Activated CD4-positive, alpha-beta memory T cell treated with anti-CD3 and anti-CD28 coated beads, Interleukin-2, amount 10 ng/mL, durations not matched to agents 7 days and 5 days (primary cell): ENCODE measurements around the gene ZCCHC10. TPM values are rescaled to one million over a fixed set of nuclear protein-coding genes. Genes with fewer than 3 reads are reported as not detected.
A peak's percentile ranks its signal among the peaks of the same experiment; 100 is the strongest.
"Not testable (repeated sequence)": the region's sequence is repeated elsewhere in the genome, so short reads cannot be mapped to it uniquely, and the experiment has no call there.

Experiments
- CTCF ChIA-PET: fragments of 350-600 bp; sonication (Branson Sonifier 250); formaldehyde crosslinking; loops from one replicate; lab custom pipeline; 2021; ENCODE audit warnings: antibody characterized with exemption, inconsistent platforms; lab: Charles Lee
- POLR2A ChIA-PET: fragments of 350-600 bp; sonication (Branson Sonifier 250); formaldehyde crosslinking; loops from one replicate; lab custom pipeline; 2021; ENCODE audit warnings: antibody characterized with exemption; lab: Charles Lee
- DNase-seq: peaks from one replicate; pipeline ENCODE4 v3.0.0-alpha.2; 2020
- H3K27ac Mint-ChIP-seq: one replicate; pipeline ENCODE4 v1.8.0; 2021; ENCODE audit warnings: mild to moderate bottlenecking, mixed read lengths
- H3K27me3 Mint-ChIP-seq: one replicate; pipeline ENCODE4 v1.8.0; 2021; ENCODE audit warnings: mixed read lengths
- H3K36me3 Mint-ChIP-seq: one replicate; pipeline ENCODE4 v1.8.0; 2021; ENCODE audit warnings: low read depth, mixed read lengths
- H3K4me1 Mint-ChIP-seq: one replicate; pipeline ENCODE4 v1.8.0; 2021; ENCODE audit warnings: mixed read lengths
- H3K4me3 Mint-ChIP-seq: one replicate; pipeline ENCODE4 v1.8.0; 2021; ENCODE audit warnings: mild to moderate bottlenecking, mixed read lengths
- H3K9me3 Mint-ChIP-seq: one replicate; pipeline ENCODE4 v1.8.0; 2021; ENCODE audit warnings: mixed read lengths
- total RNA-seq, 2 experiments: library from RNA; stranded (reverse); gene quantifications; one replicate each; pipeline ENCODE4 v1.2.3, GENCODE V29; 2021

Gene ZCCHC10
- total RNA-seq, 2 experiments from 2014 or later: 27.9 to 28.0 TPM

DNA sequence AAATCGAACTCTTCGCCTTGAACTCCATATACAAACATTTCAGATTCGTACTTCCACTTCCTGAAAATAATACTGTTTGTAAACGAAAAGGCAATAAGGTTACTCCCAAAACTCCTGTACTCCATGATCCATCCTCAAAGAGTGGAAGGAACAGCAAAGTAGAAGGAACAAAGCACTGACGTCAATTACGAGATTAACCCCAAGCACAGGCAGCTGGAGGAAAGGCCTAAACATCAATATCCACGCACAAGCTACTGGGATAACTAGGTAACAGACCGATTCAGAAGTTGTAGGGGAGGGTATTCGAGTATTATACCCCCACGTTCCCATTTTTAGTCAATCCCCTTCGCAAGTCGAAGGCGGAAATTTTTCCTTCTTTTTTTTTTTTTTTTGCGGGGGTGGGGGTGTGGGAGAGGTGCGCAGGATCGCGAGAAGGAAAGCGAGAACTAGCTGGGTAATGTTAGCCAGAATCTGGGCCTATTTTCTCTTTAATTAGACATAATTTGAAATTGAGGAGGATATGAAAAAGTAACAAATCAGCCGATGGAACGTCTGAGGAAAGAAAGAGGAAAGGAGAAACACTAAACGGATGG is 63.8 kb downstream of the ZCCHC10 start:
- ChIA-PET CTCF (interaction anchor here (0.6 to 2.7 kb wide), 8 partner anchors 14 to 1007 kb away, joined by 3 to 9 read pairs (median 4); partner anchors contain the start of gene HSPA4), POLR2A (interaction anchor here (0.6 to 3.5 kb wide), 13 partner anchors 10 to 593 kb away, joined by 3 to 47 read pairs (median 3); partner anchors contain the start of genes GDF9, HSPA4, IRF1 and SLC22A5)
- Mint-ChIP-seq H3K27me3 (no peaks in the 10 kb centered on the region), H3K4me1 (peaks cover 27% of the 10 kb centered on the region), H3K36me3 (peaks cover 26% of the 10 kb centered on the region), H3K27ac (peak overlapping the region; percentile 94), H3K9me3 (no peaks in the 10 kb centered on the region), H3K4me3 (peak overlapping the region; percentile 98)
- no peak for DNase-seq

DNA sequence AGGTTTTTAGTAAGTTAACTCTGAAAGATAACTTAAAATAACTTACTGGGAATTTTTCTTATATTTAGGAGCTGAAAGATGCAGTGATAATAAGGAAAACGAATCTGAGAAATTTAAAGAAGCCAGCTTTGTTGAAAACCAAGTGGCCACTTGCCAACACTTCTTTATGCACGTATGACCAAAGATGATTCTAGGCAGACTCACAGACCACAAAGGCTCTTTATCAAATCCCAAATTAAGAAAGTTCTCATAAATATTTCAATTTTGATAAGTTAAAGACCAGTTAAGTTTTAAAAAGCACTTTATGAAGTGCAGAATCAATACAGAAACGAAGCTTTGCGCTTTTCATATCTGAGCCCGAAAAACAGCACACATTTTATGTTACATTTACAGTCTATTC is 64.5 kb downstream of the ZCCHC10 start:
- POLR2A ChIA-PET: interaction anchor here (1.0 to 3.5 kb wide), 7 partner anchors 11 to 214 kb away, joined by 3 to 47 read pairs (median 8); partner anchors contain the start of genes GDF9, HSPA4 and UQCRQ

DNA sequence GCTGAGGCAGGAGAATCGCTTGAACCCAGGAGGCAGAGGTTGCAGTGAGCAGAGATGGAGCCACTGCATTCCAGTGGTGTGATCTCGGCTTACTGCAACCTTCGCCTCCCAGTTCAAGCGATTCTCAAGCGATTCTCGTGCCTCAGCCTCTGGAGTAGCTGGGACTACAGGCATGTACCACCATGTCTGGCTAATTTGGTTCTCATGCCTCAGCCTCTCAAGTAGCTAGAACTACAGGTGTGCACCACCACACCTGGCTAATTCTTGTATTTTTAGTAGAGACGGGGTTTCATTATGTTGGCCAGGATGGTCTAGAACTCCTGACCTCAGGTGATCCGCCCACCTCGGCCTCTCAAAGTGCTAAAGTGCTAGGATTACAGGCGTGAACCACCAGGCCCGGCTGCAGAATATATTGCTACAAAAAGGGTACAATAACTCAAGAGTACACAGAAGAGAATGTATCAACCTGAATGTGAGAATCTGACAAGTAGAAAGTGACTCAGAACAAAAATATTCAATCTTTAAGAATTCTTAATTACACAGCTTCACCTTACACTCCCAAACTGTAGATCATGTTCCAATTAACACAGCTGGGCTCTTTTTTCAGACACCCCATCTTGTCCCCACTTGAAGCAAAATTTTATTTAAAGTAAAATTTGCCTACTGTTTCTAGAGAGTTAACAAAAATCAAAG is 65.1 kb downstream of the ZCCHC10 start:
- not testable (repeated sequence) for DNase-seq, H3K9me3 Mint-ChIP-seq, H3K27me3 Mint-ChIP-seq
- peak overlapping the region; percentile 94 for H3K27ac Mint-ChIP-seq
- peaks cover 26% of the 10 kb centered on the region for H3K36me3 Mint-ChIP-seq
- ChIA-PET CTCF (interaction anchor here (1.2 to 2.7 kb wide), 3 partner anchors 18 to 175 kb away, joined by 3 to 9 read pairs (median 4); partner anchors contain the start of gene HSPA4), POLR2A (interaction anchor here (1.0 to 3.5 kb wide), 4 partner anchors 24 to 213 kb away, joined by 3 to 47 read pairs (median 14); partner anchors contain the start of genes GDF9, HSPA4 and UQCRQ)
- peaks cover 27% of the 10 kb centered on the region for H3K4me1 Mint-ChIP-seq
- H3K4me3 Mint-ChIP-seq: peak overlapping the region; percentile 98

More for the DNA sequence above, 64.5 kb downstream of the ZCCHC10 start:
- H3K4me1 Mint-ChIP-seq: peaks cover 27% of the 10 kb centered on the region
- H3K36me3 Mint-ChIP-seq: peaks cover 26% of the 10 kb centered on the region
- DNase-seq: no peak
- H3K27ac Mint-ChIP-seq: peak overlapping the region; percentile 94
- no peaks in the 10 kb centered on the region for H3K27me3 Mint-ChIP-seq
- H3K9me3 Mint-ChIP-seq: no peaks in the 10 kb centered on the region
- H3K4me3 Mint-ChIP-seq: peak overlapping the region; percentile 98
- CTCF ChIA-PET: interaction anchor here (1.0 to 2.7 kb wide), 6 partner anchors 14 to 1008 kb away, joined by 3 to 9 read pairs (median 4); partner anchors contain the start of gene HSPA4

DNA sequence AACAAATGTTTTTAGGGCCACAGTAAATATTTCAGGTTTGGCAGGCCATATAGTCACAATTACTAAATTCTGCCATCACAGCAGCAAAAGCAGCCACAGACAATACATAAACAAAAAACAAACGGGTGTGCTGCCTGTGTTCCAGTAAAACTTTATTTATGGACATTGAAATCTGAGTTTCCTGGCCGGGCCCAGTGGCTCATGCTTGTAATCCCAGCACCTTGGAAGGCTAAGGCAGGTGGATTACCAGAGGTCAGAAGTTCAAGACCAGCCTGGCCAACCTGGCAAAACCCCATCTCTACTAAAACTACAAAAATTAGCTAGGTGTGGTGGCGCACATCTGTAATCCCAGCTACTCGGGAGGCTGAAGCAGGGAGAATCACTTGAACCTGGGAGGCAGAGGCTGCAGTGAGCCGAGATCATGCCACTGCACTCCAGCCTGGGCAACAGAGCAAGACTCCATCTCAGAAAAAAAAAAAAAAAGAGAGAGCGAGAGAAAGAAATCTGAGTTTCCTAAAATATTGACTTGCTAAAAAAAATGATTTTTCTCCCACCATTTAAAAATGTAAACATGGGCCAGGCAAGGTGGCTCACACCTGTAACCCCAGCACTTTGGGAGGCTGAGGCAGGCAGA is 70.1 kb downstream of the ZCCHC10 start:
- DNase-seq, H3K9me3 Mint-ChIP-seq, CTCF ChIA-PET, H3K4me3 Mint-ChIP-seq, H3K27me3 Mint-ChIP-seq, H3K27ac Mint-ChIP-seq: not testable (repeated sequence)
- Mint-ChIP-seq H3K36me3 (peaks cover 39% of the 10 kb centered on the region), H3K4me1 (peaks cover 29% of the 10 kb centered on the region)
- POLR2A ChIA-PET: interaction anchor here (0.6 kb wide), 1 partner anchor 100 kb away, joined by 3 read pairs; no protein-coding TSS in a partner anchor

DNA sequence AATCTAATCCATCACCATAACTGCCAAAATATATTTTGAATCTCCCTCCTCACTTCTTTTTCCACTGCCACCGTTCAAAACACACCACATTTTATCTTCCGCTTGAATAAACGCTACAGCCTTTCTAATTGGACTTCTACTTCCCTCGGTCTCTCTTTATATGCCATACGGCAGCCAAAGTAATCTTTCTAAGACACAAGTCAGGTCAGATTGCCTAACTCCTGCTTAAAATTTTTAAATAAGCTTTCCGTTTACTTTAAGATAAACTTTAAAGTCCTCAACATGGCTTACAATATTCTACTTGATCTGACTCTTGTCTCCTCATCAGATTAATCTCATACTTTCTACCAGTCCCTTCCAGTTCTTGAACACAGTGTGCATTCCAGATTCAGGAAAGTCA is 72.6 kb downstream of the ZCCHC10 start:
- ChIA-PET POLR2A (interaction anchor here (1.4 kb wide), 1 partner anchor 11 kb away, joined by 3 read pairs; no protein-coding TSS in a partner anchor), CTCF (interaction anchor here (1.0 kb wide), 1 partner anchor 13 kb away, joined by 4 read pairs; no protein-coding TSS in a partner anchor)
- DNase-seq: no peak
- no peak overlapping the region for H3K4me3 Mint-ChIP-seq
- H3K4me1 Mint-ChIP-seq: peaks cover 15% of the 10 kb centered on the region
- H3K27ac Mint-ChIP-seq: no peak overlapping the region
- no peaks in the 10 kb centered on the region for H3K9me3 Mint-ChIP-seq
- peaks cover 35% of the 10 kb centered on the region for H3K36me3 Mint-ChIP-seq
- no peaks in the 10 kb centered on the region for H3K27me3 Mint-ChIP-seq

DNA sequence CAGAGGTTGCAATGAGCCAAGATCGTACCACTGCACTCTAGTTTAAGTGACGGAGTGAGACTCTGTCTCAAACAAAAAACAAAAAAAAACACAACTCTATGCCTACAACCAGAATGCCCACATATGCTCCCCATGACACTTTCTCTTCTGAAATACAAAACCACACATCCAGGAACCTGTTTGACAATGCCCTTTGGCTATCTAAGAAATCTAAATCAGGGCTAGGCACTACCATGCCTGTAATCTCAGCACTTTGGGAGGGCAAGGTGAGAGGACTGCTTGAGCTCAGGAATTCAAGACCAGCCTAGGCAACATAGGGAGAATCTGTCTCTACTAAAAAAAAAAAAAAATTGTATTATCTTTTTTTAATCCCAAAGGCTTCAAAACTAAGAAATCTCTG is 73.5 kb downstream of the ZCCHC10 start:
- H3K9me3 Mint-ChIP-seq: no peaks in the 10 kb centered on the region
- H3K4me1 Mint-ChIP-seq: peaks cover 14% of the 10 kb centered on the region
- ChIA-PET POLR2A (no interaction called here), CTCF (interaction anchor here (0.5 to 1.0 kb wide), 2 partner anchors 14 to 1133 kb away, joined by 3 to 4 read pairs; no protein-coding TSS in a partner anchor)
- peaks cover 31% of the 10 kb centered on the region for H3K36me3 Mint-ChIP-seq
- no peak for DNase-seq
- no peak overlapping the region for H3K27ac Mint-ChIP-seq
- H3K27me3 Mint-ChIP-seq: no peaks in the 10 kb centered on the region
- no peak overlapping the region for H3K4me3 Mint-ChIP-seq

DNA sequence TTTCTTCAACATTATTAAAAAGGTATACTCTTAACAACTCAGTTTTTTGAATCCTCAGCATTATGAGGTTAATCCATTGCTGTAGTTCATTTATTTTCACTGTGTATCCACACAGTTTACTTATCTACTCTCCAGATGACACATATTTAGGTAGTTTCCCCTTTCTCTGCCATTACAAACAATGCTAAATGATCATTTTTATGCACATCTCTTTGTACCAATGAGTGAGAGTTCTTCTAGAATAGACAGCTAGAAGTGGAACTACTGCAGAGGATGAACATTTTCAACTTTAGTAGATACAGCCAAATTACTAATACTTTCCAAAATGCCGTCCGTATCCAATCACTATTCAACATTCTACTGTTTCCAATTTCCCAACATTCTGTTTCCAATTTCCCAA is 74.5 kb downstream of the ZCCHC10 start:
- Mint-ChIP-seq H3K4me3 (no peak overlapping the region), H3K4me1 (peaks cover 14% of the 10 kb centered on the region), H3K27me3 (no peaks in the 10 kb centered on the region), H3K27ac (no peak overlapping the region), H3K36me3 (peaks cover 34% of the 10 kb centered on the region), H3K9me3 (no peaks in the 10 kb centered on the region)
- CTCF ChIA-PET: no interaction called here
- no peak for DNase-seq
- POLR2A ChIA-PET: no interaction called here

DNA sequence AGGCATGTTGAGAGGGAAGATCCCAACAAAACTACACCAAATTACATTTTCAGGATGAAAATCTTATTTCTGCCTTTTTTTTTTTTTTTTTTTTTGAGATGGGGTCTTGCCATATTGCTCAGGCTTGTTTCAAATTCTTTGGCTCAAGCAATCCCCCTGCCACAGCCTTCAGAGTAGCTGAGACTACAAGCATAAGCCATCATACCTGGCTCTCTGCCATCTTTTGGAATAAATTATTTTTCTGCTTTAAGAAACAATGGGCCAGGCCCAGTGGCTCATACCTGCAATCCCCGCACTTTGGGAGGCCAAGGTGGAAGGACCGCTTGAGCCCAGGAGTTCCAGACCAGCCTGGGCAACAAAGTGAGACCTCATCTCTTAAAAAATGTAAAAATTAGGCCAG is 77.2 kb downstream of the ZCCHC10 start:
- CTCF ChIA-PET: no interaction called here

DNA sequence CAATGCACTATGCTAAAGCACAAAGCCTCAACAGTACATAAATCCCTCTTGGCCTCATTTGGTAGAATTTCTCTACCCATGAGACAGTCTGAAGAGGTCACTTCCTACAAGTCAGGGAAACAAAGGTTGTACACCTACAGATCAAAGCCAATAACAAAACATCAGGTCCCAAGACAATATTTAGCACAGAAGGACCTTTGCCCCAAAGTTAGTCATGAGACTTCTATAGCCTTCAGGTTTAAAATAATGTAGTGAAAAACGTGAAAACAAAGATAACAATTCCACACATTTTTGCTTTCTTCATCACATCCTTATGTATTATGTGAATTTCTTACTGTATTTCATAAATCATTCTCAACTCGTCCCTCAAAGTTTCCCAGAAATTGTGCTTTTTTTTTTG is 78.7 kb downstream of the ZCCHC10 start:
- ChIA-PET POLR2A (no interaction called here), CTCF (no interaction called here)
- Mint-ChIP-seq H3K27me3 (no peaks in the 10 kb centered on the region), H3K27ac (no peak overlapping the region), H3K4me1 (peaks cover 11% of the 10 kb centered on the region), H3K36me3 (peaks cover 25% of the 10 kb centered on the region), H3K4me3 (no peak overlapping the region), H3K9me3 (no peaks in the 10 kb centered on the region)
- no peak for DNase-seq

More for the DNA sequence above, 77.2 kb downstream of the ZCCHC10 start:
- Mint-ChIP-seq H3K4me1 (peaks cover 19% of the 10 kb centered on the region), H3K9me3 (no peaks in the 10 kb centered on the region), H3K36me3 (peaks cover 28% of the 10 kb centered on the region), H3K4me3 (no peak overlapping the region), H3K27me3 (no peaks in the 10 kb centered on the region), H3K27ac (no peak overlapping the region)
- POLR2A ChIA-PET: no interaction called here
- DNase-seq: no peak

Other genes with a start within 250 kb of the ZCCHC10 start
- gene SEPTIN8, start 249.3 kb downstream of the ZCCHC10 start, total RNA-seq: 10 to 100 TPM; 29.7 to 31.8 TPM
- gene SOWAHA, start 213.2 kb downstream of the ZCCHC10 start, total RNA-seq: not detected
- gene SHROOM1, start 195.9 kb downstream of the ZCCHC10 start, total RNA-seq: 1 to 10 TPM; 2.5 to 2.7 TPM
- gene GDF9, start 160.1 kb downstream of the ZCCHC10 start, total RNA-seq: 1 to 10 TPM in 1 of 2 experiments, under 1 TPM in 1; 0.68 to 1.2 TPM
- 100 to 1,000 TPM; 281 to 293 TPM for gene UQCRQ, start 159.9 kb downstream of the ZCCHC10 start, total RNA-seq
- gene LEAP2, start 152.9 kb downstream of the ZCCHC10 start, total RNA-seq: 1 to 10 TPM; 2.5 to 3.2 TPM
- 10 to 100 TPM; 33.1 to 33.3 TPM for gene AFF4, start 62.9 kb downstream of the ZCCHC10 start, total RNA-seq
- 10 to 100 TPM; 88.2 to 94.6 TPM for gene HSPA4, start 25.5 kb upstream of the ZCCHC10 start, total RNA-seq